Tibial nerve (tissue), 4 donors: ENCODE results near the gene PROS1. TPM values are rescaled to one million over a fixed set of nuclear protein-coding genes. Genes with fewer than 3 reads are reported as not detected.

Source experiments
- DNase-seq, 2 donors: peaks; one replicate each; pipeline ENCODE4 v3.0.0-alpha.2; 2019; ENCODE audit warnings: low spot score in 2 of 2
- H3K27ac ChIP-seq, 4 donors: fragments of 200-600 bp; sonication (generic) in 3 of 4; one replicate each; pipeline ENCODE4 v1.5.1; 2017 to 2019; ENCODE audit warnings: mild to moderate bottlenecking in 1 of 4
- H3K27me3 ChIP-seq, 2 donors: fragments of 200-600 bp; sonication (generic) in 1 of 2; one replicate each; pipeline versions ENCODE4 v1.5.1 to v1.6.0; 2017 to 2019
- H3K36me3 ChIP-seq, 3 donors: fragments of 200-600 bp; sonication (generic); one replicate each; pipeline ENCODE4 v1.5.1; 2018 to 2019
- H3K4me1 ChIP-seq, 4 donors: fragments of 200-600 bp; sonication (generic) in 3 of 4; one replicate each; pipeline ENCODE4 v1.5.1; 2017 to 2019
- H3K4me3 ChIP-seq, 4 donors: fragments of 200-600 bp; sonication (generic) in 3 of 4; one replicate each; pipeline ENCODE4 v1.5.1; 2017 to 2019; ENCODE audit warnings: mild to moderate bottlenecking in 1 of 4, moderate library complexity in 1 of 4
- H3K9me3 ChIP-seq, 4 donors: fragments of 200-600 bp; sonication (generic) in 3 of 4; one replicate each; pipeline ENCODE4 v1.5.1; 2017 to 2019
- CTCF ChIP-seq, 5 experiments: fragments of 200-600 bp in 3 of 5; fragments of 450-650 bp in 2 of 5; sonication (generic) in 3 of 5; IDR thresholded peaks; one replicate each; pipeline ENCODE4 v1.5.1; 2016 to 2019; ENCODE audit warnings: antibody characterized with exemption in 5 of 5, mild to moderate bottlenecking in 3 of 5, moderate library complexity in 2 of 5
- EP300 ChIP-seq, 2 donors: sonication (generic); formaldehyde crosslinking; IDR thresholded peaks; one replicate each; pipeline ENCODE4 v1.6.1; 2017; ENCODE audit warnings: antibody characterized with exemption in 2 of 2, mild to moderate bottlenecking in 1 of 2
- POLR2A ChIP-seq, 2 donors: fragments of 450-650 bp; IDR thresholded peaks; one replicate each; pipeline ENCODE4 v1.6.1; 2017; ENCODE audit warnings: antibody characterized with exemption in 2 of 2, mild to moderate bottlenecking in 2 of 2, moderate library complexity in 2 of 2
- WGBS, 2 donors: methylation state at CpG; one replicate each; pipeline ENCODE4 v1.1.5; 2018; 5-methylcytosine and 5-hydroxymethylcytosine counted together
- total RNA-seq, 4 donors: library from RNA; depleted of rRNA; stranded (reverse); fragments of >200 nt; gene quantifications; one replicate each; pipeline ENCODE4 v1.1.0, GENCODE V29; 2016

PROS1 gene
- total RNA-seq, 4 donors from 2014 or later: 179 to 416 (median 314) TPM

GRCh38 chr3:93988764-93989163, 15.1 kb upstream of the PROS1 start:
- DNase-seq: no peak
- TF ChIP-seq EP300 (IDR thresholded peaks at IDR 0.05): no peak
- no peak for TF ChIP-seq POLR2A (IDR thresholded peaks at IDR 0.05)
- no peak for TF ChIP-seq CTCF (IDR thresholded peaks at IDR 0.05)
- H3K36me3 ChIP-seq: no peaks in the 10 kb centered on the region
- H3K4me3 ChIP-seq: no peak overlapping the region
- H3K27ac ChIP-seq: no peak overlapping the region
- H3K9me3 ChIP-seq: no peaks in the 10 kb centered on the region
- peaks cover 0 to 10% (median 0%) of the 10 kb centered on the region in 4 donors for H3K4me1 ChIP-seq
- H3K27me3 ChIP-seq: no peaks in the 10 kb centered on the region
- 93 to 94% methylated on average over 9 of the region's 9 CpGs for WGBS, 2 donors

- H3K4me3 ChIP-seq: no peak overlapping the region
- H3K4me1 ChIP-seq: peaks cover 0 to 11% (median 0%) of the 10 kb centered on the region in 4 donors
- no peaks in the 10 kb centered on the region for H3K9me3 ChIP-seq
- H3K27ac ChIP-seq: no peak overlapping the region
- DNase-seq: no peak
- no peak for TF ChIP-seq POLR2A (IDR thresholded peaks at IDR 0.05)
- TF ChIP-seq EP300 (IDR thresholded peaks at IDR 0.05): no peak
- no peak for TF ChIP-seq CTCF (IDR thresholded peaks at IDR 0.05)
- no peaks in the 10 kb centered on the region for H3K36me3 ChIP-seq
- no peaks in the 10 kb centered on the region for H3K27me3 ChIP-seq
Measured at GRCh38 chr3:93988283-93988682, 14.6 kb upstream of the PROS1 start.

- H3K4me3 ChIP-seq: no peak overlapping the region
- TF ChIP-seq CTCF (IDR thresholded peaks at IDR 0.05) (no peak), EP300 (IDR thresholded peaks at IDR 0.05) (no peak), POLR2A (IDR thresholded peaks at IDR 0.05) (no peak)
- H3K9me3 ChIP-seq: no peaks in the 10 kb centered on the region
- H3K36me3 ChIP-seq: no peaks in the 10 kb centered on the region
- no peak overlapping the region for H3K27ac ChIP-seq
- peaks cover 0 to 32% (median 5%) of the 10 kb centered on the region in 4 donors for H3K4me1 ChIP-seq
- no peak for DNase-seq
- WGBS, 2 donors: 93 to 95% methylated on average over 5 of the region's 5 CpGs
- H3K27me3 ChIP-seq: no peaks in the 10 kb centered on the region
Measured at GRCh38 chr3:93984618-93985017, 10.9 kb upstream of the PROS1 start.

- no peaks in the 10 kb centered on the region for H3K36me3 ChIP-seq
- H3K9me3 ChIP-seq: no peaks in the 10 kb centered on the region
- no peaks in the 10 kb centered on the region for H3K27me3 ChIP-seq
- no peak overlapping the region for H3K27ac ChIP-seq
- TF ChIP-seq CTCF (IDR thresholded peaks at IDR 0.05): no peak
- no peak for TF ChIP-seq EP300 (IDR thresholded peaks at IDR 0.05)
- no peak for TF ChIP-seq POLR2A (IDR thresholded peaks at IDR 0.05)
- 78 to 84% methylated on average over 3 of the region's 3 CpGs for WGBS, 2 donors
- peaks cover 0 to 33% (median 5%) of the 10 kb centered on the region in 4 donors for H3K4me1 ChIP-seq
- no peak overlapping the region for H3K4me3 ChIP-seq
- DNase-seq: no peak
Measured at GRCh38 chr3:93983408-93983807, 9.7 kb upstream of the PROS1 start.

GRCh38 chr3:93981649-93982048, 8.0 kb upstream of the PROS1 start:
- no peaks in the 10 kb centered on the region for H3K36me3 ChIP-seq
- WGBS, 2 donors: 95 to 97% methylated on average over 13 of the region's 13 CpGs
- H3K4me3 ChIP-seq: peak overlapping the region in 1 of 4 donors; percentile 95
- no peak overlapping the region for H3K27ac ChIP-seq
- DNase-seq: no peak
- TF ChIP-seq POLR2A (IDR thresholded peaks at IDR 0.05): no peak
- TF ChIP-seq EP300 (IDR thresholded peaks at IDR 0.05): no peak
- TF ChIP-seq CTCF (IDR thresholded peaks at IDR 0.05): no peak
- no peaks in the 10 kb centered on the region for H3K9me3 ChIP-seq
- H3K27me3 ChIP-seq: no peaks in the 10 kb centered on the region
- H3K4me1 ChIP-seq: peaks cover 0 to 33% (median 5%) of the 10 kb centered on the region in 4 donors
